Thymus (tissue), 11 donors: ENCODE data around the gene CDKL2. TPM values are rescaled to one million over a fixed set of nuclear protein-coding genes. Genes with fewer than 3 reads are reported as not detected.
"Not testable (repeated sequence)": the region's sequence is repeated elsewhere in the genome, so short reads cannot be mapped to it uniquely, and the experiment has no call there.

Experiments
- DNase-seq, 9 donors: peaks; one replicate each; pipeline ENCODE4 v3.0.0-alpha.2; 2013; ENCODE audit warnings: low spot score in 9 of 9, low read depth in 6 of 9, missing footprints in 1 of 9
- H3K27ac ChIP-seq, 2 donors: one replicate each; pipeline ENCODE4 v1.5.1; 2013; ENCODE audit warnings: control low read depth in 1 of 2, low read depth in 1 of 2, low read length in 1 of 2, mild to moderate bottlenecking in 1 of 2, moderate library complexity in 1 of 2
- H3K27me3 ChIP-seq, 2 donors: one replicate each; pipeline ENCODE4 v1.5.1; 2013; ENCODE audit warnings: low read length in 1 of 2; ENCODE audit not compliant: control insufficient read depth in 2 of 2, insufficient read depth in 1 of 2
- H3K36me3 ChIP-seq, 2 donors: one replicate each; pipeline ENCODE4 v1.5.1; 2013; ENCODE audit warnings: low read length in 1 of 2, mild to moderate bottlenecking in 1 of 2, moderate library complexity in 1 of 2; ENCODE audit not compliant: control insufficient read depth in 2 of 2, insufficient read depth in 2 of 2
- H3K4me1 ChIP-seq, 2 donors: one replicate each; pipeline ENCODE4 v1.5.1; 2013; ENCODE audit warnings: low read length in 2 of 2; ENCODE audit not compliant: control insufficient read depth in 2 of 2, insufficient read depth in 2 of 2
- H3K4me3 ChIP-seq, 2 donors: one replicate each; pipeline ENCODE4 v1.5.1; 2013; ENCODE audit warnings: low read length in 2 of 2, control low read depth in 1 of 2, mild to moderate bottlenecking in 1 of 2
- H3K9me3 ChIP-seq, 2 donors: one replicate each; pipeline ENCODE4 v1.5.1; 2013; ENCODE audit warnings: low read length in 1 of 2, mild to moderate bottlenecking in 1 of 2; ENCODE audit not compliant: control insufficient read depth in 2 of 2, insufficient read depth in 1 of 2
- WGBS: extraction: QIAGEN DNeasy Blood & Tissue Kit; methylation state at CpG from one replicate; pipeline ENCODE4 v1.1.7; 2013; 5-methylcytosine and 5-hydroxymethylcytosine counted together
- polyA plus RNA-seq: library from polyadenylated mRNA; stranded (reverse); fragments of 200-250 nt; gene quantifications from one replicate; pipeline ENCODE4 v1.2.3, GENCODE V29; 2013
- total RNA-seq: library from RNA; stranded (reverse); fragments of 120-200 nt; gene quantifications from one replicate; pipeline ENCODE4 v1.2.4, GENCODE V29; 2013
- donor health status: healthy.

CDKL2 gene
- total and polyA plus RNA-seq, 2 donors = 0.14 to 0.25 TPM

DNA sequence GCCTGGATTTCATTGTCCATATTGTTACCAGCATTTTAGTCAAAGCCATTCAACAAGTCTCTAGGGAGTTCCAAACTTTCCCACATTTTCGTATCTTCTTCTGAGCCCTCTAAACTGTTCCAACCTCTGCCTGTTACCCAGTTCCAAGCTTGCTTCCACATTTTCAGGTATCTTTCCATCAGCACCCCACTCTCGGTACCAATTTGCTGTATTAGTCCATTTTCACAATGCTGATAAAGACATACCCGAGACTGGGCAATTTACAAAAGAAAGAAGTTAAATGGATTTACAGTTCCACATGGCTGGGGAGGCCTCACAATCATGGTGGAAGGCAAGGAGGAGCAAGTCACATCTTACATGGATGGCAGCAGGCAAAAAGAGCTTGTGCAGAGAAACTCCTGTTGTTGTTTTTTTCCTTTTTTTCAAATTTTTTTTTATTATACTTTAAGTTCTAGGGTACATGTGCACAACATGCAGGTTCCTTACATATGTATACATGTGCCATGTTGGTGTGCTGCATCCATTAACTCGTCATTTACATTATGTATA lies 96.9 kb downstream of the CDKL2 start:
- H3K4me3 ChIP-seq, H3K27ac ChIP-seq, H3K4me1 ChIP-seq, H3K27me3 ChIP-seq, DNase-seq: not testable (repeated sequence)
- WGBS = over 99% methylated on average over 4 of the region's 4 CpGs
- peaks cover 14% of the 10 kb centered on the region in 2 donors for H3K36me3 ChIP-seq
- peaks cover 0 to 15% of the 10 kb centered on the region in 2 donors for H3K9me3 ChIP-seq

- peaks cover 14 to 23% of the 10 kb centered on the region in 2 donors for H3K36me3 ChIP-seq
- not testable (repeated sequence) for H3K4me3 ChIP-seq, H3K4me1 ChIP-seq, DNase-seq, H3K27ac ChIP-seq, H3K27me3 ChIP-seq
- peaks cover 0 to 15% of the 10 kb centered on the region in 2 donors for H3K9me3 ChIP-seq
- 94% methylated on average over 7 of the region's 7 CpGs for WGBS
These were observed 98.7 kb downstream of the CDKL2 start for GRCh38 chr4:75531536-75532143.

DNA sequence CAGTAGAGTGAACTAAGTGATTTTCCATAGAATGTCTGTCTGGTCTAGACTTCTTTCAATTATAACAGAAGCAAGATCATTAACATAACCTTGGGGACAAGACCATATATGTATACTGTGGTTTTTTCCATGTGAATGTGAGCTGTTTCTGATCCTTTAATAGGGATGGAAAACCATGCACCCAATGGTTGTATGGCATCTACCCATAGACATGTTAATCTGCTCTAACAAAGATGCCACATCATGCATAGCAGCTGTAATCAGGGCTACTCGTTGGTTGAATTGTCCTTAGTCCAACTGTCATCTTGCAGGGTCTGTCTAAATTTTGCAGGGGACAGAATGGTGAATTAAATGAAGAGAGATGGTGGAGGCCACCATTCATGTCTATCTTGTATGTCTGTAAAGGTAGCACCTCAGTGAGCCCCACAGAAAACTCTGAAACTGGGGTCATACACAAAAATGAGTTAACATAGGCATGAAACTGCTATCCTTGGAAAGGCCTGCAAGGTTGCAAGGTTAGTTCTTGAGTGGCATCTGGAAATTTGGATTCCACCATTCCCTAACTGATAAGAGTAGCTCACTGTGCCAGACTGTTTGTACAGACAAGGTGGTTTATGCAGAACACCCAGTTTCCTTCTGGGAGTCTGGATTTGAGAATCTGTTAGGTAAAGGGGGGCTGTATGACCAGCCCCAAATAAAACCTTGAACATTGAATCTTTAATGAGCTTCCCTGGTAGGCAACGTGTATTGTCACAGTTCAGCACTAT lies 99.6 kb downstream of the CDKL2 start:
- 96% methylated on average over 2 of the region's 2 CpGs for WGBS
- H3K36me3 ChIP-seq = peaks cover 17 to 31% of the 10 kb centered on the region in 2 donors

More for the DNA sequence above, 99.6 kb downstream of the CDKL2 start:
- Histone ChIP-seq H3K27me3 (no peaks in the 10 kb centered on the region), H3K9me3 (peaks cover 0 to 11% of the 10 kb centered on the region in 2 donors), H3K27ac (no peak overlapping the region), H3K4me3 (no peak overlapping the region), H3K4me1 (no peaks in the 10 kb centered on the region)
- DNase-seq = no peak

Other genes with a start within 250 kb of the CDKL2 start
- gene RCHY1, start 116.1 kb downstream of the CDKL2 start, total RNA-seq = 14.1 TPM
- 19.7 TPM for gene RCHY1, start 116.1 kb downstream of the CDKL2 start, polyA plus RNA-seq
- 10.7 TPM for gene THAP6, start 116.1 kb downstream of the CDKL2 start, total RNA-seq
- gene THAP6, start 116.1 kb downstream of the CDKL2 start, polyA plus RNA-seq = 7.8 TPM
- not detected for gene ODAPH, start 74.5 kb downstream of the CDKL2 start, total RNA-seq
- 0.21 TPM for gene ODAPH, start 74.5 kb downstream of the CDKL2 start, polyA plus RNA-seq
- 101 TPM for gene G3BP2, start 42.9 kb upstream of the CDKL2 start, total RNA-seq
- gene G3BP2, start 42.9 kb upstream of the CDKL2 start, polyA plus RNA-seq = 43.3 TPM
- gene USO1, start 94.0 kb upstream of the CDKL2 start, total RNA-seq = 45.4 TPM
- gene USO1, start 94.0 kb upstream of the CDKL2 start, polyA plus RNA-seq = 42.6 TPM